Large intestine (tissue), 3 donors: ENCODE results near the gene TLCD5. TPM values are rescaled to one million over a fixed set of nuclear protein-coding genes. Genes with fewer than 3 reads are reported as not detected.

Experiments used
- DNase-seq, 2 donors: peaks; one replicate each; pipeline versions ENCODE4 v3.0.0 to v3.0.0-alpha.2; 2013
- H3K27ac ChIP-seq: one replicate; pipeline ENCODE4 v1.5.1; 2013; ENCODE audit warnings: low read length
- H3K27me3 ChIP-seq: 2 replicates; pipeline ENCODE4 v1.6.1; 2013; ENCODE audit warnings: low read length; ENCODE audit not compliant: control insufficient read depth, insufficient read depth
- H3K36me3 ChIP-seq: 2 replicates; pipeline ENCODE4 v1.6.1; 2013; ENCODE audit warnings: low read length; ENCODE audit not compliant: control insufficient read depth, insufficient read depth
- H3K4me1 ChIP-seq: one replicate; pipeline ENCODE4 v1.6.1; 2013; ENCODE audit warnings: low read length; ENCODE audit not compliant: control insufficient read depth, insufficient read depth
- H3K4me3 ChIP-seq: one replicate; pipeline ENCODE4 v1.5.1; 2013; ENCODE audit warnings: low read length
- H3K9me3 ChIP-seq: one replicate; pipeline ENCODE4 v1.6.1; 2013; ENCODE audit warnings: mild to moderate bottlenecking, low read depth, low read length, moderate library complexity; ENCODE audit not compliant: control insufficient read depth
- WGBS: methylation state at CpG from one replicate; pipeline ENCODE4 v1.1.5; 2013; ENCODE audit warnings: low lambda C conversion rate; ENCODE audit not compliant: insufficient coverage; 5-methylcytosine and 5-hydroxymethylcytosine counted together
- polyA plus RNA-seq: library from polyadenylated mRNA; unstranded; fragments of 120-200 nt; gene quantifications from one replicate; pipeline ENCODE4 v1.2.1, GENCODE V29; 2013

TLCD5 gene
- polyA plus RNA-seq, 1 donor = 5.4 TPM

DNA sequence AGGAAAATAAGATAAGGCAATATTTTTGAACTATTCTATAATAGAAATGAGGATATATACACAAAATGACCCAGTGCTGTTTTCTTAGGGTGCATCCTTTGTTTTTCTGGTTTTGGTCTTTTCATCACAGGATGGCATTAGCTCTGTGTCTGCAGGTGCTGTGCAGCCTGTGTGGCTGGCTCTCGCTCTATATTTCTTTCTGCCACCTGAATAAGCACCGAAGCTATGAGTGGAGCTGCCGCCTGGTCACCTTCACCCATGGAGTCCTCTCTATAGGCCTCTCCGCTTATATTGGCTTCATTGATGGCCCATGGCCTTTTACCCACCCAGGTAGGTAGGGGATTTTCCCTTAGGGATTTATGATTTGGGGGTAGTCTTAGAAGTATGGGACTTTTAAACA is 2.2 kb downstream of the TLCD5 start:
- DNase-seq = no peak
- Histone ChIP-seq H3K4me3 (no peak overlapping the region), H3K9me3 (no peaks in the 10 kb centered on the region), H3K36me3 (peaks cover 9% of the 10 kb centered on the region), H3K27ac (peak overlapping the region; percentile 69), H3K4me1 (peaks cover 14% of the 10 kb centered on the region), H3K27me3 (no peaks in the 10 kb centered on the region)
- WGBS = no CpG with 5 or more reads among the region's 4 CpGs

DNA sequence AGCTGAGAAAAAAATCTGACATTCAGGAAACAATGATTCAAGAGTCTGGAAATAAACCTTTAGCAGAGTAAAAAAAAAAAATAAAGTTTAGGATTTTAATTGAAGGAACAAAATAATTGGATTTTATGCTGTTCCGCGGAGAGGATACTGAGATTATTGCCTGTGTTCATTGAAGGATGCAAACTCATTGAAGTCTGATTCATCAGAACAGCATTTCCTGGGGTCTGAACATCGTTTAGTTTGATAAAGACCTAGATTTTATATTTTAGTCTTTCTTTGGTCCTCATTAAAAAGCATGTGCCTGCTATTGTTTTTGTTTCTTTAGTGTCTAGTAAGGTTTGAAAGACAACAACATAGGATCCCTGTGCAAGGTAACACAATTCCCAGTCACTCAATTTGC is 4.5 kb downstream of the TLCD5 start:
- Histone ChIP-seq H3K4me1 (peaks cover 14% of the 10 kb centered on the region), H3K4me3 (no peak overlapping the region)

DNA sequence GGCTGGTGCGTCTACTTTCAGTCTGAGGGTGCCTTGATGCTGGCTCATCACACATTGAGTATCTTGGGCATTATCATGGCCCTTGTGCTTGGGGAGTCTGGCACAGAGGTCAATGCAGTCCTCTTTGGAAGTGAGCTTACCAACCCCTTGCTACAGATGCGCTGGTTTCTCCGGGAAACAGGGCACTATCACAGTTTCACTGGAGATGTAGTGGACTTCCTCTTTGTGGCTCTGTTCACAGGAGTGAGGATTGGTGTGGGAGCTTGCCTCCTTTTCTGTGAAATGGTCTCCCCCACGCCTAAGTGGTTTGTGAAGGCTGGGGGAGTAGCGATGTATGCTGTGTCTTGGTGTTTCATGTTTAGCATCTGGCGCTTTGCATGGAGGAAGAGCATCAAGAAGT is 4.9 kb downstream of the TLCD5 start:
- H3K27ac ChIP-seq = no peak overlapping the region
- no peaks in the 10 kb centered on the region for H3K9me3 ChIP-seq
- no peak for DNase-seq
- H3K4me1 ChIP-seq = peaks cover 10% of the 10 kb centered on the region
- no peak overlapping the region for H3K4me3 ChIP-seq
- WGBS = no CpG with 5 or more reads among the region's 6 CpGs
- H3K36me3 ChIP-seq = peaks cover 9% of the 10 kb centered on the region
- no peaks in the 10 kb centered on the region for H3K27me3 ChIP-seq

More for the DNA sequence above, 4.5 kb downstream of the TLCD5 start:
- no peak for DNase-seq
- Histone ChIP-seq H3K9me3 (no peaks in the 10 kb centered on the region), H3K36me3 (peaks cover 9% of the 10 kb centered on the region), H3K27ac (no peak overlapping the region), H3K27me3 (no peaks in the 10 kb centered on the region)
- WGBS = 93% methylated on average over 3 of the region's 3 CpGs

DNA sequence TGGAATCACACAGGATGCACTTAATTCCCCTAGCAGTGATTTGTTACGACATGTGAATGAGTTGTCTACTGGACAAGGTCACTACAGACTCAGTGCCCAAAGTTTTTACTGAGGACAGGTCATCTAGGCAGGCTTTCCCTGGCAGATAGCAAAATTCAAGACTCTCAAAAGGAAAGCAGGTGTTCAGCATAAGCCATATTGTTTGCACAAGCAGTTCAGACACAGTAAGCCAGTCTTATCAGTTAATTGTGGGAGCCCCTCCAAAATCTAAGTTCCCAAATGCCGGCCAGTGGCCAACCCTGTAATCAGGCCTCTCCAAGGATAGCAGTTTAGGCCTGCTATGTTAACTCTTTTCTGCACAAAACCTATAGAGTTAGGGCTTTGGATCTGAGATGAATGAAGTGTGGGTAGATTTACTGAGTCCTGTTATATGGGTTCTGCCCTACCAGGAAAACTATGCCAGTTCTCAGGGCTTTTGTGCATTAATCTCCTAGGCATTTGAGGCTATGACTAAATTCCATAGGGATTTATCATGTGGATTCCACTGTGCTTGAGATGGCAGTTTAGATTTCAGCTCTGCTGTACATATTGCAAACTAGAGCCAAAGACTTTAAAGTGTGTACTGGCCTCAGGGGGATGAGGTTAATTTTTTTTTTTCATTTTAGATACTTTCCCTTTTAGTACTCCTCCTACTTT is 6.3 kb downstream of the TLCD5 start:
- Histone ChIP-seq H3K27ac (no peak overlapping the region), H3K27me3 (no peaks in the 10 kb centered on the region), H3K4me3 (no peak overlapping the region), H3K4me1 (peaks cover 10% of the 10 kb centered on the region), H3K9me3 (no peaks in the 10 kb centered on the region), H3K36me3 (peaks cover 9% of the 10 kb centered on the region)
- no CpG with 5 or more reads among the region's 2 CpGs for WGBS
- DNase-seq = no peak

DNA sequence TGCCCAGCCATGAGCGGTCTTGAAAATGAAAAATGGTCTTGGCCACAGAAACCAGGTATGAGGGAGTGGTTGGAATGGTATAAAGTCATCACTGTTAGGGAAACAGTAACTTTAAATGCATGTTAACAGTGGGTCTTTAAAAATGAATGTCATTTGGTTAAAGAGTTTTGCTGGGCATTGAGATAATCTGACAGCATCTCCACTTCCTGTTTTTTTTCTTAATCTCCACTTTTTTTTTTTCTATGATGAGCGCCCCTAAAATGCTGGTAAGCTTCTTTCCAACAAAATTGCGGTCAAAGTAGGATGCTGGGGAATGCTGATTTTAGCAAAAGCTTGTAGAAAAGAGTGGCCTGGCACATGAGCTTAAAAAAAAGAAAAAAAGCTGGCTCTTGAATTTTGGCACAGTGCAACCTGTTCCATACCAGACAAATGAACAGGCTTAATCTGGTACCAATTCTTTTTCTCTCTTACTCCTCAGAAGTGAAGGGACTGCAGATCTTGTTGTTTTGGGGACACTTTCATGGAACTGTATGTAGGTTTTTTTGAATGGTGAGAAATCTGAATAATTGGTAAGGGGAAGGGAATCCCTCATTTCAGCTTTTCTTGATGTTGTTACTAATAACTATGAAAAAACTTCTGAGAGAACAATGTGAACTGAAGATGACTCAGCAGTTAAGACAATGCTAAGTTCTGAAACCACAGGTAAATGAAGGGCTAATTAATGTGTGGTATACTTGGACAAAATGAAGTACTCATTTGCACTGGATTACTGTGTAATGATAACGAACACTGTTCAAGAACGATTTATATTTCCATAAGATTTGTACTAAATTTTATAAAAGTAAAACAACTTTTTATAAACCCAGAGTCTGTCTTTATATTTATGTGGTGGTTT is 8.0 kb downstream of the TLCD5 start:
- H3K9me3 ChIP-seq = no peaks in the 10 kb centered on the region
- no peaks in the 10 kb centered on the region for H3K4me1 ChIP-seq
- no peak for DNase-seq
- H3K4me3 ChIP-seq = no peak overlapping the region
- H3K27me3 ChIP-seq = no peaks in the 10 kb centered on the region
- no peak overlapping the region for H3K27ac ChIP-seq
- peaks cover 9% of the 10 kb centered on the region for H3K36me3 ChIP-seq
- 100% methylated on average over 2 of the region's 5 CpGs for WGBS

DNA sequence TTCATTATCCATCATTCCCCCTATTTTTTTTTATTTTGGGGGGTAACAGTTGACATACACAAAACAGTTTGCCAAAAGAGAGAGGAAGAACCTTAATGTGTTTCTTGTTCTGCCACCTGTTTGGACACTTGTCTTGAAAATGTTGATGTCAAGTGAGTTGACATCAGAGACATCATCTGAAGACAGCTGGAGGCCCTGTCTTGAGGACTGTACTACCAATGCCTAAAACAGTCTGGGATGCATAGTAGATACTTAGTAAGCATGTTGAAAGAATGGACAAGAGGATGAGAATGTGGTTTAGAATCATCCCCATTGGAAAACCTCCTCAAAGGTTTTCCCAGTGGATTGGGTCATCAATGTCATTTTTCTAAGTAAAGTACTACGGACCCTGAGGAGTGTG is 8.7 kb downstream of the TLCD5 start:
- peaks cover 4% of the 10 kb centered on the region for H3K4me1 ChIP-seq
- no peaks in the 10 kb centered on the region for H3K9me3 ChIP-seq
- H3K27me3 ChIP-seq = no peaks in the 10 kb centered on the region
- H3K4me3 ChIP-seq = no peak overlapping the region
- no peak overlapping the region for H3K27ac ChIP-seq
- DNase-seq = no peak
- no CpG with 5 or more reads among the region's 1 CpG for WGBS
- peaks cover 9% of the 10 kb centered on the region for H3K36me3 ChIP-seq

DNA sequence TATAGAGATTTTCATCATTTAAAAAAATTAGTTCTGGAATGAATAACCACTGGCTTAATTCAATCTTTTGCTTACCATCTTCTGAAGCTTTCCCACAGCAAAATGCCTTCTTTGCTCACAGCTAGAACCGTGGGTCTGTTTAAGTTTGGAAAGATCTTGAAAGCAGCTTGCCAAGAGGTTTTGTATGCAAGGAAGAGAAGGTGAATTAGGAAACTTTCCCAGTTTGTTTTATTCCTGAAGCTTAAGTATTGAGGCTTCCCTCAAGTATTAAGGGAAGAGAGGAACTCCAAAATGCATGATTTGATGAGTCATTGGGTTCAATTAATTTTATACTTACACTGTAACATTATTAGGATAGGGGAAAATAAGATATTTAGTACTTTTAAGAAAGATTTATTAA is 9.2 kb downstream of the TLCD5 start:
- Histone ChIP-seq H3K9me3 (no peaks in the 10 kb centered on the region), H3K27me3 (no peaks in the 10 kb centered on the region), H3K36me3 (peaks cover 9% of the 10 kb centered on the region), H3K4me1 (peaks cover 6% of the 10 kb centered on the region), H3K4me3 (no peak overlapping the region), H3K27ac (no peak overlapping the region)
- 40% methylated on average over 1 of the region's 1 CpG for WGBS
- DNase-seq = no peak

DNA sequence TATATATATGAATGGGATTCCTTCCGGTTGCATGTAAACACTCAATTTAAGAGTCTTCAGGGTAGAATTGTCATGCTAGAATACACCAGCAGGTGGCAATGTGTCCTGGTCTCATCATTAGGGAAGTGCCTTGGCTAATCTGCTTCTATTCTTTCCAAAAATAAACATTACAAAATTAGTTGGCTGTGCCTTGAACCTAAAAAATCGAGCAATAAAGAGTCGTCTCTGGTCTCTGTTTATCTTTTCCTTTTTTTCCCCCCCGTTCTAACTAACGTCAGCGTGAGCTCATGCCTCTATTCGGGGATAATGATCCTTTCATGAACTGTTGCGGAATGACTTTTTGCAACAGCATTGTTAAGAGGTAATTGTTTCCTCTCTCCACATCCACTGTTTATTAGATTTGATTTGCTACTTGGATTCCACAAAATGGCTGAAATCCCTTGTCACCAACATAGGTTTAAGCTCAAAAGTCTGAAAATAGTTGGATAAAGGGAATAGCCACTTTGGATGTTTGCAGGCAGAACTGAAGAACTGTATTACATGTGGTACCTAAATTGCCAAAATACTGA is 9.9 kb downstream of the TLCD5 start:
- peak overlapping the region; percentile 92 for H3K4me3 ChIP-seq
- 0% methylated on average over 1 of the region's 8 CpGs for WGBS
- H3K27me3 ChIP-seq = no peaks in the 10 kb centered on the region

DNA sequence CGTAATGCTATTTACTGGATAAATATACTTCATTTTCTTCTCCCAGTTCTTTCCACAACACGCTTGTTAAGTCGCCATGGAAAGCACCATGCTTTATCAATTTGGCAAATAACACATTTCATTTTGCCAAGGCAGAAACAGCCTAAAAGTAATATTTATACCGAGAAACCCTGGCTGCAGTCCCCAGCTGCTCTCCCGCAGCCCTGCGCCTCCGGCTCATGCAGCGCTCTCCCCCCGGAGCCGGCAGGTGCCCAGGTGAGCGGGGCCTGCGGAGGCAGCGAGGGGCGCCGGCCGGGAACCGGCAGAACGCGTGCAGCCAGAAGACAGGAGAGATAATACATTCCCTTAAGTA is 10.4 kb downstream of the TLCD5 start:
- DNase-seq = no peak
- Histone ChIP-seq H3K27ac (peak overlapping the region; percentile 63), H3K9me3 (no peaks in the 10 kb centered on the region), H3K27me3 (no peaks in the 10 kb centered on the region), H3K4me3 (peak overlapping the region; percentile 92), H3K4me1 (peaks cover 10% of the 10 kb centered on the region), H3K36me3 (peaks cover 3% of the 10 kb centered on the region)
- WGBS = no CpG with 5 or more reads among the region's 19 CpGs

More for the DNA sequence above, 9.9 kb downstream of the TLCD5 start:
- peak; percentile 73 to 80 for DNase-seq
- Histone ChIP-seq H3K9me3 (no peaks in the 10 kb centered on the region), H3K27ac (peak overlapping the region; percentile 63), H3K4me1 (peaks cover 7% of the 10 kb centered on the region), H3K36me3 (peaks cover 7% of the 10 kb centered on the region)

DNA sequence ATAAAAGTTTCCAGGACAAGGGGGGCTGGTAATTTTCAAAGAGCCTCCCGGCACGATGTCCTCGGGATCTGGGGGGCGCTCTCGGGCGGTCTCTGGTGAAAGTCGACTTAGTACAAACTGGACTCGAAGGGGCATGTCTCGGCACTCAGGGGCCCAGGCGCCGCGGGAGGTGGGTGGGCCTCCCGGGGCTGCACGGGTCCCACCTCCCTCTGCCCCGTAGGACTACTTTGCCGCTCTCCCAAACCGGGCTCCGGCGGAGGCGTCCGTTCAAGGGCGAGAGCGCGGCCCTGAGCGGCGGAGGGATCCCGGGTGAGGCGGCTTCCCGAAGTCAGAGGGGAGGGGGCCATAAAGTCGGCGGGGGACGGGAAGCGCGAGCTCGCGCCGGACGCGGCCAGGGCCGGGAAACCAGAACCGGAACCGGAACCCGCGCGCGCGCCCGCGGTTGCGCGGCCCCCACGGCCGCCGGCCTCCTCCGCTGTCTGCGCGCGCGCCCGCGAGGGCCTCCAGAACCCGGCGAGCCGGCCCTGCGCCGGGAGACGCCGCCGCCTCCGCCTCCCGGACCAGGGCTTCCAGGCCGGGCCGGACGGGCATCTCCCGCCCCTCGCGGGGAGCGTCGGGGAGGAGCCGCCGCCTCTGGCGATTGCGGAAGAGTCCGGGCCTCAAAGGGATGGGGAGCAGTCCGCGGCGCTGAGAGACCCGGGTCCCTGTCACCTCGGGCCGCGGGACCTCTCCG is 11.0 kb downstream of the TLCD5 start, which contains the start of gene ARHGEF12:
Gene ARHGEF12 (plus strand): TSS at position 506 of the 733 bp plus-strand sequence. CDS start 831 bp downstream, outside the sequence.
- no peaks in the 10 kb centered on the region for H3K27me3 ChIP-seq
- no CpG with 5 or more reads among the region's 92 CpGs for WGBS
- peaks cover 14% of the 10 kb centered on the region for H3K4me1 ChIP-seq
- H3K27ac ChIP-seq = peak within 1 kb of the TSS; percentile 84
- peak; percentile 97 to 99 for DNase-seq
- peak within 1 kb of the TSS; percentile 92 for H3K4me3 ChIP-seq
- no peaks in the 10 kb centered on the region for H3K9me3 ChIP-seq
- no peaks in the 10 kb centered on the region for H3K36me3 ChIP-seq
